Measurements from ENCODE around the gene KAZN. TPM values are rescaled to one million over a fixed set of nuclear protein-coding genes. Genes with fewer than 3 reads are reported as not detected.

KAZN gene
- total and polyA plus RNA-seq, 2 of the 8 experiments (the other 6 are each of a cell fraction or from before 2014, with no cell fraction given), result 3.7 to 11.8 TPM

GRCh38 chr1:14739082-14739832, 140.8 kb downstream of the KAZN start (continued):
- no peak for TF ChIP-seq CHD7 (IDR thresholded peaks at IDR 0.05; ENCODE audit: insufficient replicate concordance, low read length)
- no peak for TF ChIP-seq HDAC6 (IDR thresholded peaks at IDR 0.05; ENCODE audit: low read depth, low read length)
